Esophagus (tissue), 2 donors: ENCODE results near the gene FBRS. TPM values are rescaled to one million over a fixed set of nuclear protein-coding genes. Genes with fewer than 3 reads are reported as not detected.
A peak's percentile ranks its signal among the peaks of the same experiment; 100 is the strongest.
"Not testable (repeated sequence)": the region's sequence is repeated elsewhere in the genome, so short reads cannot be mapped to it uniquely, and the experiment has no call there.

Source experiments
- H3K27ac ChIP-seq, 2 donors: one replicate each; pipeline ENCODE4 v1.5.1; 2013; ENCODE audit warnings: low read depth in 2 of 2, mild to moderate bottlenecking in 2 of 2, inconsistent platforms in 1 of 2, low read length in 1 of 2, moderate library complexity in 1 of 2
- H3K27me3 ChIP-seq, 2 donors: one replicate each; pipeline ENCODE4 v1.6.1; 2013; ENCODE audit warnings: low read length in 2 of 2, control low read depth in 1 of 2, mild to moderate bottlenecking in 1 of 2; ENCODE audit not compliant: insufficient read depth in 2 of 2, control insufficient read depth in 1 of 2
- H3K36me3 ChIP-seq, 2 donors: one replicate each; pipeline ENCODE4 v1.6.1; 2013; ENCODE audit warnings: low read length in 1 of 2; ENCODE audit not compliant: control insufficient read depth in 2 of 2, insufficient read depth in 2 of 2
- H3K4me1 ChIP-seq, 2 donors: one replicate each; pipeline ENCODE4 v1.6.1; 2013; ENCODE audit warnings: low read length in 1 of 2; ENCODE audit not compliant: control insufficient read depth in 2 of 2, insufficient read depth in 2 of 2
- H3K4me3 ChIP-seq, 2 donors: one replicate each; pipeline ENCODE4 v1.5.1; 2013; ENCODE audit warnings: low read length in 2 of 2, mild to moderate bottlenecking in 2 of 2, low read depth in 1 of 2, moderate library complexity in 1 of 2
- H3K9me3 ChIP-seq, 2 donors: one replicate each; pipeline ENCODE4 v1.6.1; 2013; ENCODE audit warnings: mild to moderate bottlenecking in 2 of 2, low read depth in 1 of 2, low read length in 1 of 2, moderate library complexity in 1 of 2; ENCODE audit not compliant: control insufficient read depth in 2 of 2, insufficient read depth in 1 of 2
- WGBS, 2 donors: extraction: QIAGEN DNeasy Blood & Tissue Kit; methylation state at CpG; one replicate each; pipeline ENCODE4 v1.1.7; 2013; 5-methylcytosine and 5-hydroxymethylcytosine counted together
- polyA plus RNA-seq, 2 donors: library from polyadenylated mRNA; stranded (reverse); fragments of 200-250 nt; gene quantifications; one replicate each; pipeline ENCODE4 v1.2.3, GENCODE V29; 2013
- donor health status: healthy with polysubstance abuse.
- donor health status: Bipolar disorder and iron deficiency.

Gene FBRS
- polyA plus RNA-seq, 2 donors: 43.5 to 84.8 TPM

GRCh38 chr16:30696646-30697045, 38.4 kb downstream of the FBRS start:
- not testable (repeated sequence) for H3K27ac ChIP-seq, H3K9me3 ChIP-seq, H3K36me3 ChIP-seq, H3K27me3 ChIP-seq, H3K4me3 ChIP-seq, H3K4me1 ChIP-seq
- 94 to 99% methylated on average over 3 of the region's 3 CpGs for WGBS, 2 donors

GRCh38 chr16:30697264-30698138, 39.3 kb downstream of the FBRS start:
- Histone ChIP-seq H3K4me1 (no peaks in the 10 kb centered on the region), H3K36me3 (peaks cover 3 to 8% of the 10 kb centered on the region in 2 donors), H3K27me3 (no peaks in the 10 kb centered on the region), H3K9me3 (no peaks in the 10 kb centered on the region), H3K27ac (peak overlapping the region; percentile 99 to 100), H3K4me3 (peak overlapping the region; percentile 80 to 100)
- WGBS, 2 donors: 9 to 11% methylated on average over 26 of the region's 26 CpGs

DNA sequence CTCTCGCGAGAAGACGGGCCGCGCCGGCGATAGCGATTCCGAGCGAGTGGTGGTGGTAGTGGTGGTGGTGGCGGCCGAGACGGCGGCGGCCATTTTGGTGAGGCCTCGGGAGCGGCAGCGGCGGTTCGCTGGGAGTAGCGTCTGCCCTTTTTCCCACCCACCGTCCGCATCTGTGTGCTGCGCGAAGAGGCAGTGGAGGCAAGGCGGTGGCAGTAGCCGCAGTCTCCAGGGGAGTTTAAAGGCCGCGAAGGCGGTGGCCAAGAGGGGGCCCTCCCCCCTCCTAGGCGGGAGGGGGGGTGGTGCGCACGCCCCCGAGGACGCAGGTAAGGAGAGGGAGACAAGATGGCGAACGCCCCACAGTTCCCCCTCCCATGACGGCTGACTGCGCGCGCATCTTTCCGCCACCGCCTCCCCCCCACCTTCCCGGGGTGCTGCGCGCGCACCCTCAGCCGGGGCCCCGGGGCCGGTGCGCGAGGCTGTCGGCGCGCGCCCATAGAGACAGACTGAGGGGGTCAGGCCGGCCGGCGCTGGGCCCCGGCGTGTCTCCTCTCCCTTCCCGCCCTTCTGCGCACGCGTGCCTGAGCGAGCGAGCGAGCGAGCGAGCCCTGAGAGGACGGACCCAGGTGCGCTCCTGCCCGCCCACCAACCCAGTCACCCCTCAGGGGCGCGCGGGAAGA, 40.0 kb downstream of the FBRS start:
- Histone ChIP-seq H3K27me3 (no peaks in the 10 kb centered on the region), H3K4me1 (no peaks in the 10 kb centered on the region), H3K27ac (peak overlapping the region; percentile 99 to 100), H3K4me3 (peak overlapping the region; percentile 80 to 100), H3K9me3 (no peaks in the 10 kb centered on the region), H3K36me3 (peaks cover 3 to 11% of the 10 kb centered on the region in 2 donors)
- 0 to 1% methylated on average over 54 to 76 of the region's 76 CpGs for WGBS, 2 donors

GRCh38 chr16:30698816-30699614, 40.8 kb downstream of the FBRS start, which contains the start of gene SRCAP:
Gene SRCAP, plus strand, starts transcription at chr16:30699171. Its CDS starts 1,654 bp downstream, at chr16:30700825.
- 1% methylated on average over 57 of the region's 57 CpGs for WGBS, 2 donors
- Histone ChIP-seq H3K27me3 (no peaks in the 10 kb centered on the region), H3K4me3 (peak within 1 kb of the TSS; percentile 80 to 100), H3K36me3 (peaks cover 6 to 14% of the 10 kb centered on the region in 2 donors), H3K9me3 (no peaks in the 10 kb centered on the region), H3K27ac (peak within 1 kb of the TSS; percentile 99 to 100), H3K4me1 (no peaks in the 10 kb centered on the region)

GRCh38 chr16:30699615-30700099, 41.4 kb downstream of the FBRS start:
- H3K36me3 ChIP-seq: peaks cover 10 to 19% of the 10 kb centered on the region in 2 donors
- 24 to 26% methylated on average over 8 of the region's 8 CpGs for WGBS, 2 donors
- H3K27ac ChIP-seq: peak overlapping the region; percentile 99 to 100
- peak overlapping the region; percentile 80 to 100 for H3K4me3 ChIP-seq
- H3K9me3 ChIP-seq: no peaks in the 10 kb centered on the region
- no peaks in the 10 kb centered on the region for H3K27me3 ChIP-seq
- H3K4me1 ChIP-seq: no peaks in the 10 kb centered on the region

DNA sequence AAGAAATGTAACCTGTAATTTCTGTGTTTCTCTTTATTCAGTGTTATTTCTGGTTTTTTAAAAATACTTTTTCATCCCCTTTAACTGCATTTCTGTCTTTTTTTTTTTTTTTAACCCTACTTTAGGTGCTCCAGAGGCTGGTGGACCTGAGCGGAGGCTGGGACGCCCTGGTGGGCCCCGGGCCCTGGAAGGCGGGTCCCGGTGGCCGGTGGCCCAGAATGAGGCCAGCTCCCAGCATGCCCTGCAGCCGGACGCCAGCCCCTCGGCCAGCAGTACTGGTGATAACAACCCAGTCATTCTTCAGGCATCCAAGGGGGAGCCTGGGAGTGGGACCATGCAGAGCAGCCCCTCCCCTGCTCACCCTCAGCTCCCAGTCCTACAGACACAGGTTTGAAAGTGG, 42.3 kb downstream of the FBRS start:
- Histone ChIP-seq H3K4me1 (no peaks in the 10 kb centered on the region), H3K9me3 (no peaks in the 10 kb centered on the region), H3K27me3 (no peaks in the 10 kb centered on the region), H3K4me3 (no peak overlapping the region), H3K27ac (no peak overlapping the region), H3K36me3 (peaks cover 11 to 24% of the 10 kb centered on the region in 2 donors)
- WGBS, 2 donors: 61 to 67% methylated on average over 9 of the region's 9 CpGs

DNA sequence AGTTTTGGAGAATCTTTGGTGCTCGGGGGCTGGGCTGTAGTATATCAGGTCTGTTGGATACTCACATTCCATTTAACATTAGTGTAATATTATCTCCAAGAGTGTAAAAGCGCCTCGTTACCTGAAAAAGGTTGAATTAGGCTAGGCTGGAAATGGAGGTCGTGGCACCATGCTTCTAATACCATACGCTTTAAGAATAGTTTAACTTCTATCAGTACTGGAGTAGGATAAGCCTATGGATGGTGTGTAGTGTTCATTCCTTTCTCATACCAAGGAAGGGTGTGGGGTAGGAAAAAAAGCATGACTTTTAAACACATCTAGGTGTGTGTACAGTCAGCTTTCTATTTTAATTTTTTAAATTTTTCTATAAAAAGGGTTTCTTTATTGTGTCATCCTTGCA, 42.7 kb downstream of the FBRS start:
- no peak overlapping the region for H3K27ac ChIP-seq
- H3K36me3 ChIP-seq: peaks cover 11 to 28% of the 10 kb centered on the region in 2 donors
- WGBS, 2 donors: 86 to 89% methylated on average over 5 of the region's 5 CpGs

DNA sequence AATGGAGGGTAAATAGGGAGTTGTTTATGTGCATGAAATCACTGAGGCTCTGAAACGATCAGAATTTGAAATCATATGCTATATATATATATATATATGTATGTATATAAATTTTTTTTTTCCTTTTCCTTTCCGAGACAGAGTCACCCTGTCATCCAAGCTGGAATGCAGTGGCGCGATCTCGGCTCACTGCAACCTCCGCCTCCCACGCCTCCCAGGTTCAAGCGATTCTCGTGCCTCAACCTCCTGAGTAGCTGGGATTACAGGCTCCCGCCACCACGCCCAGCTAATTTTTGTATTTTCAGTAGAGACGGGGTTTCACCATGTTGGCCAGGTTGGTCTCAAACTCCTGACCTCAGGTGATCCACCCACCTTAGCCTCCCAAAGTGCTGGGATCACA, 44.8 kb downstream of the FBRS start:
- not testable (repeated sequence) for H3K27me3 ChIP-seq, H3K4me1 ChIP-seq, H3K9me3 ChIP-seq, H3K27ac ChIP-seq, H3K4me3 ChIP-seq
- peaks cover 18 to 42% of the 10 kb centered on the region in 2 donors for H3K36me3 ChIP-seq
- WGBS, 2 donors: 92 to 94% methylated on average over 12 of the region's 12 CpGs

More for the DNA sequence above, 42.7 kb downstream of the FBRS start:
- no peaks in the 10 kb centered on the region for H3K27me3 ChIP-seq
- H3K4me1 ChIP-seq: no peaks in the 10 kb centered on the region
- H3K9me3 ChIP-seq: no peaks in the 10 kb centered on the region
- H3K4me3 ChIP-seq: no peak overlapping the region

DNA sequence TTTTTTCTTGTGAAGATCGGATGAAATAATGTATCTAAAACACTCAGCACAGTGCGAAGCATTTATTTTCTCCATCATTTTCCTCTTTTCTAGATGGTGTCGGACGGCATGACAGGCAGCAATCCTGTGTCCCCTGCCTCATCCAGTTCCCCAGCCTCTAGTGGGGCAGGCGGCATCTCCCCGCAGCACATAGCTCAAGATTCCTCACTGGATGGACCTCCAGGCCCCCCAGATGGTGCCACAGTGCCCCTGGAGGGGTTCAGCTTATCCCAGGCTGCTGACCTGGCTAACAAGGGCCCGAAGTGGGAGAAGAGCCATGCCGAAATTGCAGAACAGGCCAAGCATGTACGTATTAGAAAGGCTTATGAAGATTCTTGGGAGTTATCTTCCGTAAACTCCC, 45.7 kb downstream of the FBRS start:
- Histone ChIP-seq H3K27me3 (no peaks in the 10 kb centered on the region), H3K36me3 (peaks cover 18 to 47% of the 10 kb centered on the region in 2 donors), H3K4me1 (no peaks in the 10 kb centered on the region), H3K27ac (no peak overlapping the region), H3K4me3 (no peak overlapping the region), H3K9me3 (no peaks in the 10 kb centered on the region)
- 95 to 96% methylated on average over 10 of the region's 10 CpGs for WGBS, 2 donors
